ENCODE data around the gene FUS.

DNA sequence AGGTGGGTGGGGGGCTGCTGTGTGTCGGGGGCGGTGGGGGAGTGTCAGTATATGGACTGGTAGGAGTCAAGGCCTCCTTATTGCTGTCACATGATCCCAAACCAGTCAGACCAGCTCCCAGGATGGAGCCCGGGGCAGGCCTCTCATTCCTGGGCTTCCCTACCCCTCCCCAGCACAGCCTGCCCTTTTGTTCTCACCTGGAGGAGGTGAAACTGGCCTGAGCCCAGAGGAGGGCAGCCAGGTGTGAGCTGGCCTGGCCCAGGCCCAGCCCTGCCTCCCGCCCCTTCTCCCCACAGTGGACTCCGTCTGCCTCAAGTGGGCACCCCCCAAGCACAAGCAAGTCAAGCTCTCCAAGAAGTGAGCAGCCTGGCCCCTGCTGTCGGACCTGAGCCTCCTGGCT is 49.0 kb upstream of the FUS start:
- TF ChIP-seq, protein P1, sequence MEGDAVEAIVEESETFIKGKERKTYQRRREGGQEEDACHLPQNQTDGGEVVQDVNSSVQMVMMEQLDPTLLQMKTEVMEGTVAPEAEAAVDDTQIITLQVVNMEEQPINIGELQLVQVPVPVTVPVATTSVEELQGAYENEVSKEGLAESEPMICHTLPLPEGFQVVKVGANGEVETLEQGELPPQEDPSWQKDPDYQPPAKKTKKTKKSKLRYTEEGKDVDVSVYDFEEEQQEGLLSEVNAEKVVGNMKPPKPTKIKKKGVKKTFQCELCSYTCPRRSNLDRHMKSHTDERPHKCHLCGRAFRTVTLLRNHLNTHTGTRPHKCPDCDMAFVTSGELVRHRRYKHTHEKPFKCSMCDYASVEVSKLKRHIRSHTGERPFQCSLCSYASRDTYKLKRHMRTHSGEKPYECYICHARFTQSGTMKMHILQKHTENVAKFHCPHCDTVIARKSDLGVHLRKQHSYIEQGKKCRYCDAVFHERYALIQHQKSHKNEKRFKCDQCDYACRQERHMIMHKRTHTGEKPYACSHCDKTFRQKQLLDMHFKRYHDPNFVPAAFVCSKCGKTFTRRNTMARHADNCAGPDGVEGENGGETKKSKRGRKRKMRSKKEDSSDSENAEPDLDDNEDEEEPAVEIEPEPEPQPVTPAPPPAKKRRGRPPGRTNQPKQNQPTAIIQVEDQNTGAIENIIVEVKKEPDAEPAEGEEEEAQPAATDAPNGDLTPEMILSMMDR (IDR thresholded peaks at IDR 0.05): no peak
- no peak for TF ChIP-seq POLR2A (IDR thresholded peaks at IDR 0.05)

Measured in right lobe of liver (tissue), 4 donors.